GM21381 (cell line): ENCODE results near the gene PRKG2.

Source experiments
- ATAC-seq: cut with Tn5 transposase; IDR thresholded peaks from one replicate; pipeline ENCODE4 v1.9.1; 2021; ENCODE audit warnings: mild to moderate bottlenecking, moderate library complexity; ENCODE audit not compliant: unreplicated experiment

The PRKG2 gene

GRCh38 chr4:81218206-81218605 lies 3.2 kb upstream of the PRKG2 start:
- no peak for ATAC-seq

- ATAC-seq = no peak
Measured at GRCh38 chr4:81217779-81218178, 2.8 kb upstream of the PRKG2 start.

- ATAC-seq = no peak
Measured at GRCh38 chr4:81215931-81216330, 909 bp upstream of the PRKG2 start.

GRCh38 chr4:81214144-81214880 lies 710 bp downstream of the PRKG2 start:
- ATAC-seq = no peak

- no peak for ATAC-seq
Measured at GRCh38 chr4:81213671-81214070, 1.4 kb downstream of the PRKG2 start.

GRCh38 chr4:81211956-81212355 lies 3.1 kb downstream of the PRKG2 start:
- ATAC-seq = no peak

- no peak for ATAC-seq
Measured at GRCh38 chr4:81207828-81208227, 7.2 kb downstream of the PRKG2 start.

GRCh38 chr4:81205302-81205701 lies 9.7 kb downstream of the PRKG2 start:
- ATAC-seq = no peak

- no peak for ATAC-seq
Measured at GRCh38 chr4:81204571-81204970, 10.5 kb downstream of the PRKG2 start.

- ATAC-seq = no peak
Measured at GRCh38 chr4:81199831-81200230, 15.2 kb downstream of the PRKG2 start.

- no peak for ATAC-seq
Measured at GRCh38 chr4:81198609-81199008, 16.4 kb downstream of the PRKG2 start.

- no peak for ATAC-seq
Measured at GRCh38 chr4:81197864-81198524, 17.0 kb downstream of the PRKG2 start.

- no peak for ATAC-seq
Measured at GRCh38 chr4:81196126-81196650, 18.8 kb downstream of the PRKG2 start.

GRCh38 chr4:81195475-81195874 lies 19.5 kb downstream of the PRKG2 start:
- no peak for ATAC-seq

- ATAC-seq = no peak
Measured at GRCh38 chr4:81194286-81194685, 20.7 kb downstream of the PRKG2 start.

GRCh38 chr4:81180916-81181315 lies 34.1 kb downstream of the PRKG2 start:
- ATAC-seq = no peak

GRCh38 chr4:81179326-81179725 lies 35.7 kb downstream of the PRKG2 start:
- no peak for ATAC-seq

- ATAC-seq = no peak
Measured at GRCh38 chr4:81173213-81173612, 41.8 kb downstream of the PRKG2 start.

- no peak for ATAC-seq
Measured at GRCh38 chr4:81166458-81167160, 48.4 kb downstream of the PRKG2 start.

- ATAC-seq = no peak
Measured at GRCh38 chr4:81165861-81166430, 49.1 kb downstream of the PRKG2 start.

- no peak for ATAC-seq
Measured at GRCh38 chr4:81164623-81165416, 50.2 kb downstream of the PRKG2 start.
